ENCODE results near the gene CPNE4. TPM values are rescaled to one million over a fixed set of nuclear protein-coding genes. Genes with fewer than 3 reads are reported as not detected.

Gene CPNE4
- polyA plus RNA-seq, 3 donors = 0.34 to 0.82 (median 0.62) TPM

GRCh38 chr3:131701153-131701770 is 333.6 kb downstream of the CPNE4 start:
- no peak for DNase-seq

GRCh38 chr3:131699001-131699400 is 335.8 kb downstream of the CPNE4 start:
- no peak for DNase-seq

- no peak for DNase-seq
Measured at GRCh38 chr3:131694376-131694775, 340.4 kb downstream of the CPNE4 start.

- no peak for DNase-seq
Measured at GRCh38 chr3:131692356-131692755, 342.5 kb downstream of the CPNE4 start.

- DNase-seq = no peak
Measured at GRCh38 chr3:131690800-131691199, 344.0 kb downstream of the CPNE4 start.

GRCh38 chr3:131688370-131688769 is 346.4 kb downstream of the CPNE4 start:
- DNase-seq = no peak

GRCh38 chr3:131669600-131669999 is 365.2 kb downstream of the CPNE4 start:
- no peak for DNase-seq

GRCh38 chr3:131658771-131659170 is 376.0 kb downstream of the CPNE4 start:
- DNase-seq = no peak

- no peak for DNase-seq
Measured at GRCh38 chr3:131658115-131658514, 376.7 kb downstream of the CPNE4 start.

GRCh38 chr3:131655070-131655690 is 379.6 kb downstream of the CPNE4 start:
- DNase-seq = no peak

- DNase-seq = no peak
Measured at GRCh38 chr3:131645638-131646037, 389.2 kb downstream of the CPNE4 start.

GRCh38 chr3:131636266-131636775 is 398.5 kb downstream of the CPNE4 start:
- DNase-seq = no peak

- DNase-seq = no peak
Measured at GRCh38 chr3:131630807-131631206, 404.0 kb downstream of the CPNE4 start.

GRCh38 chr3:131630097-131630496 is 404.7 kb downstream of the CPNE4 start:
- no peak for DNase-seq

GRCh38 chr3:131623431-131623830 is 411.4 kb downstream of the CPNE4 start:
- DNase-seq = no peak

- DNase-seq = no peak
Measured at GRCh38 chr3:131622726-131623125, 412.1 kb downstream of the CPNE4 start.

- DNase-seq = no peak
Measured at GRCh38 chr3:131620977-131621376, 413.8 kb downstream of the CPNE4 start.

- no peak for DNase-seq
Measured at GRCh38 chr3:131619821-131620220, 415.0 kb downstream of the CPNE4 start.

GRCh38 chr3:131616719-131617118 is 418.1 kb downstream of the CPNE4 start:
- no peak for DNase-seq

GRCh38 chr3:131612745-131613144 is 422.1 kb downstream of the CPNE4 start:
- no peak for DNase-seq

GRCh38 chr3:131610174-131610573 is 424.6 kb downstream of the CPNE4 start:
- DNase-seq = no peak

- DNase-seq = no peak
Measured at GRCh38 chr3:131608741-131609140, 426.1 kb downstream of the CPNE4 start.

- DNase-seq = no peak
Measured at GRCh38 chr3:131608296-131608695, 426.5 kb downstream of the CPNE4 start.

- no peak for DNase-seq
Measured at GRCh38 chr3:131605916-131606315, 428.9 kb downstream of the CPNE4 start.

Measured in renal pelvis (tissue), 4 donors.